ENCODE data around the gene PLEKHD1.

- TF ChIP-seq EZH2 (IDR thresholded peaks at IDR 0.05) (no peak), ZNF274 (IDR thresholded peaks at IDR 0.05; ENCODE audit: low read depth, low read length) (no peak), CTCF (IDR thresholded peaks at IDR 0.05 in 2 of 3, conservative IDR thresholded peaks at IDR 0.05 in 1 of 3; ENCODE audit: borderline replicate concordance in 1 of 3, insufficient read depth in 1 of 3, low read depth in 2 of 3, low read length in 2 of 3) (no peak), RAD21 (IDR thresholded peaks at IDR 0.05; ENCODE audit: low read depth) (no peak), POLR2A (IDR thresholded peaks at IDR 0.05; ENCODE audit: borderline replicate concordance, extremely low read depth, insufficient read depth, insufficient read length) (no peak), SIN3A (IDR thresholded peaks at IDR 0.05; ENCODE audit: low read depth) (no peak)
Observed at GRCh38 chr14:69543341-69544115, 59.0 kb downstream of the PLEKHD1 start.

Measured in HCT116 (cell line).